HepG2 (cell line): ENCODE results near the gene RNASE13. TPM values are rescaled to one million over a fixed set of nuclear protein-coding genes. Genes with fewer than 3 reads are reported as not detected.

Source experiments
- ARNTL ChIP-seq: sonication (generic); formaldehyde crosslinking; IDR thresholded peaks from 2 replicates; pipeline ENCODE4 v1.4.0; 2020; ENCODE audit warnings: mild to moderate bottlenecking, missing genetic modification reagents
- DMAP1 ChIP-seq: IDR thresholded peaks from 2 replicates; pipeline ENCODE4 v1.6.1; 2016
- ESRRA ChIP-seq: sonication (generic); formaldehyde crosslinking; IDR thresholded peaks from 2 replicates; pipeline ENCODE4 v1.5.1; 2020; ENCODE audit warnings: mild to moderate bottlenecking, low read depth, missing genetic modification reagents
- HNF4G ChIP-seq, 2 experiments: sonication (generic) in 1 of 2; formaldehyde crosslinking in 1 of 2; IDR thresholded peaks; 2 replicates each; pipeline versions ENCODE4 v1.4.0 to v1.6.1; 2011 to 2020; ENCODE audit warnings: borderline replicate concordance in 2 of 2, low read depth in 2 of 2, mild to moderate bottlenecking in 2 of 2, low read length in 1 of 2, missing genetic modification reagents in 1 of 2, moderate library complexity in 1 of 2
- JARID2 ChIP-seq: sonication (generic); formaldehyde crosslinking; IDR thresholded peaks from 2 replicates; pipeline ENCODE4 v1.8.1; 2023; ENCODE audit warnings: missing genetic modification reagents, inconsistent platforms; ENCODE audit not compliant: insufficient replicate concordance
- KLF13 ChIP-seq: sonication (generic); formaldehyde crosslinking; IDR thresholded peaks from 2 replicates; pipeline ENCODE4 v1.4.0; 2020; ENCODE audit warnings: mild to moderate bottlenecking, missing genetic modification reagents
- KMT2A ChIP-seq: sonication (generic); formaldehyde crosslinking; IDR thresholded peaks from 2 replicates; pipeline ENCODE4 v1.4.0; 2020; ENCODE audit warnings: missing genetic modification reagents
- MED8 ChIP-seq: sonication (generic); formaldehyde crosslinking; IDR thresholded peaks from 2 replicates; pipeline ENCODE4 v1.8.1; 2023; ENCODE audit warnings: mild to moderate bottlenecking, missing genetic modification reagents; ENCODE audit not compliant: insufficient replicate concordance
- NR2F2 ChIP-seq: IDR thresholded peaks from 2 replicates; pipeline ENCODE4 v1.6.1; 2012; ENCODE audit warnings: low read depth, inconsistent platforms, borderline replicate concordance
- RCOR2 ChIP-seq: IDR thresholded peaks from 2 replicates; pipeline ENCODE4 v1.6.1; 2016; ENCODE audit warnings: missing biosample characterization, missing genetic modification reagents
- SAFB2 ChIP-seq: sonication (generic); formaldehyde crosslinking; IDR thresholded peaks from 2 replicates; pipeline ENCODE4 v1.5.1; 2020; ENCODE audit warnings: missing genetic modification reagents, low read depth, mild to moderate bottlenecking, borderline replicate concordance
- SALL1 ChIP-seq: sonication (generic); formaldehyde crosslinking; IDR thresholded peaks from 2 replicates; pipeline ENCODE4 v1.8.0; 2022; ENCODE audit warnings: mild to moderate bottlenecking, missing genetic modification reagents
- TBX3 ChIP-seq: fragments of 450-650 bp; IDR thresholded peaks from 2 replicates; pipeline ENCODE4 v1.6.1; 2017; ENCODE audit warnings: antibody characterized with exemption, mild to moderate bottlenecking, inconsistent platforms, borderline replicate concordance
- ZEB1 ChIP-seq: IDR thresholded peaks from 2 replicates; pipeline ENCODE4 v1.6.1; 2012; ENCODE audit warnings: mild to moderate bottlenecking, low read depth, inconsistent platforms; ENCODE audit not compliant: insufficient replicate concordance
- ZNF33A ChIP-seq: sonication (generic); formaldehyde crosslinking; IDR thresholded peaks from 2 replicates; pipeline ENCODE4 v1.5.1; 2020; ENCODE audit warnings: missing genetic modification reagents, mild to moderate bottlenecking, moderate library complexity, borderline replicate concordance
- ZNF414 ChIP-seq: sonication (generic); formaldehyde crosslinking; IDR thresholded peaks from 2 replicates; pipeline ENCODE4 v1.5.0; 2020; ENCODE audit warnings: missing genetic modification reagents
- ZNF557 ChIP-seq: sonication (generic); formaldehyde crosslinking; IDR thresholded peaks from 2 replicates; pipeline ENCODE4 v1.4.0; 2020; ENCODE audit warnings: missing genetic modification reagents
- ZNF639 ChIP-seq: conservative IDR thresholded peaks from 2 replicates; pipeline ENCODE4 v1.6.1; 2018; ENCODE audit warnings: missing genetic modification reagents
- ZNF709 ChIP-seq: sonication (generic); formaldehyde crosslinking; IDR thresholded peaks from 2 replicates; pipeline ENCODE4 v1.5.0; 2020; ENCODE audit warnings: mild to moderate bottlenecking, missing genetic modification reagents
- polyA plus RNA-seq, 8 experiments: library from polyadenylated mRNA; depleted of rRNA in 3 of 8; stranded (reverse) in 7 of 8; unstranded in 1 of 8; fragments of >200 nt; fragmentation: Illumina TruSeq in 4 of 8; extraction: Trizol in 4 of 8; gene quantifications; 2 replicates each; pipeline versions ENCODE4 v1.2.1 to v1.2.3, GENCODE V29; 2011 to 2016; ENCODE audit warnings: low read depth in 4 of 8, missing spikeins in 1 of 8, mixed read lengths in 1 of 8; ENCODE audit not compliant: insufficient read depth in 1 of 8
- total RNA-seq, 5 experiments: library from RNA; depleted of rRNA; stranded (reverse); fragments of >200 nt; fragmentation: Illumina TruSeq; extraction: Trizol; gene quantifications; 2 replicates each; pipeline ENCODE4 v1.2.3, GENCODE V29; 2016; ENCODE audit warnings: low read depth in 1 of 5
- TF ChIP-seq, protein P1 (sequence below): sonication (generic); formaldehyde crosslinking; IDR thresholded peaks from 2 replicates; pipeline ENCODE4 v1.4.0; 2020; ENCODE audit warnings: mild to moderate bottlenecking, low read depth, missing genetic modification reagents
- TF ChIP-seq, protein P2 (sequence below): sonication (generic); formaldehyde crosslinking; IDR thresholded peaks from 2 replicates; pipeline ENCODE4 v1.8.0; 2022; ENCODE audit warnings: low read depth, missing genetic modification reagents
- TF ChIP-seq, protein P3 (sequence below): sonication (generic); formaldehyde crosslinking; IDR thresholded peaks from 2 replicates; pipeline ENCODE4 v1.4.0; 2020; ENCODE audit warnings: missing genetic modification reagents

The RNASE13 gene
- total and polyA plus RNA-seq, 2 of the 13 experiments (the other 11 are each of a cell fraction or from before 2014, with no cell fraction given): 1.0 TPM; not detected in 1

DNA sequence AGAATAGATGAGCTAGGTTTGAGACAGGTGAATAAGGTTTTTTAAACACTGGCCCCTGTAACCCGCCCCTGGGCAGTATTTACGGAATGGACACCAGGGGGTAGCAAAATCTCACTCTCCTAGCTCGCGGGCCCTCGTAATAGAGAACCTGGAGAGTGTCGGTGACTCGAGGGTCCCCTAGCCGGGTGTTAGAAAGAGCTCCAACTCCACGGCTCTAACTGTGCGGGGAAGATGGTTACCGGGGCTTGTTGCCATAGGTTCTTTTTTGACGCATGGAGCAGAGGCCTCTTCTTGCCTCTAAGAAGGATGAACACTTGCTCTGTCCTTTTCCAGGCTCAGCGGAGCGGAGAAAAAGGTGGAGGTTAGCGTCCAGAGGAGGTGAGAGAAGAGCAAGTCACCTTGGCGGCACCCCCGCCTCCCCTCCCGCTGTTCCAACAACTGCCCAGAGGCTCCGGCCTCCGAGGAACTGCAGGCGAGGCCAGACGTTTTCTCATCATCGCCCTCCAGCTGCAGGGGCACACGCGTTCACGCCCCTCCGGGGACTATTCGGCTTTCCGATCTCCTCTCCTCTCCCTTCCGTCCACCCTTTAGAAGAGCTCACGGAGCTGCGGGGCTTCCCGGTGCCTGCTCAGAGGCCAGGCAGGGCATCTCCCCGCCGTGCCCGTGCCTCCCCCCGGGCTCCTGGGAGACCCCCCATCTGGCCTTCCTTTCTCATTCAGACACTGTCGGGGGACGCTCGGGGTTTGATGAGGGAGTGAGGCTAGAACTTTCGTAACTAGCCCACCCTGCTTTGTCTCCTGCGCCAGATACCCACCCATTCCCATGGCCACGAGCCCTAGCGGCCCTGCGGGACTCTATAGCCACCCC is 34.1 kb upstream of the RNASE13 start (continued):
- TF ChIP-seq SALL1 (CRISPR knock-in tag): peak; percentile 32; the same call in 1 of the 2 replicates
- TF ChIP-seq ZNF639 (CRISPR knock-in tag): no peak; the same call in 1 of the 2 replicates
- no peak for TF ChIP-seq ESRRA (CRISPR knock-in tag)
- TF ChIP-seq, protein P1, sequence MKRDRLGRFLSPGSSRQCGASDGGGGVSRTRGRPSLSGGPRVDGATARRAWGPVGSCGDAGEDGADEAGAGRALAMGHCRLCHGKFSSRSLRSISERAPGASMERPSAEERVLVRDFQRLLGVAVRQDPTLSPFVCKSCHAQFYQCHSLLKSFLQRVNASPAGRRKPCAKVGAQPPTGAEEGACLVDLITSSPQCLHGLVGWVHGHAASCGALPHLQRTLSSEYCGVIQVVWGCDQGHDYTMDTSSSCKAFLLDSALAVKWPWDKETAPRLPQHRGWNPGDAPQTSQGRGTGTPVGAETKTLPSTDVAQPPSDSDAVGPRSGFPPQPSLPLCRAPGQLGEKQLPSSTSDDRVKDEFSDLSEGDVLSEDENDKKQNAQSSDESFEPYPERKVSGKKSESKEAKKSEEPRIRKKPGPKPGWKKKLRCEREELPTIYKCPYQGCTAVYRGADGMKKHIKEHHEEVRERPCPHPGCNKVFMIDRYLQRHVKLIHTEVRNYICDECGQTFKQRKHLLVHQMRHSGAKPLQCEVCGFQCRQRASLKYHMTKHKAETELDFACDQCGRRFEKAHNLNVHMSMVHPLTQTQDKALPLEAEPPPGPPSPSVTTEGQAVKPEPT (CRISPR knock-in tag): no peak
- no peak for TF ChIP-seq ZNF557 (CRISPR knock-in tag)
- TF ChIP-seq ZNF33A: no peak
- peak; percentile 21; the same call in 1 of the 2 replicates for TF ChIP-seq RCOR2 (CRISPR knock-in tag)
- TF ChIP-seq TBX3: no peak; the same call in 1 of the 2 replicates
- 0 out of 2 replicates have a peak, but pooled peaks have one; percentile 20 for TF ChIP-seq ARNTL (CRISPR knock-in tag)
- TF ChIP-seq MED8 (CRISPR knock-in tag): no peak
- peak; percentile 45 for TF ChIP-seq JARID2 (CRISPR knock-in tag)
- peak; percentile 73; the same call in 1 of the 2 replicates for TF ChIP-seq ZNF709 (CRISPR knock-in tag)
- no peak for TF ChIP-seq HNF4G (IDR thresholded peaks at IDR 0.05; ENCODE audit: borderline replicate concordance, low read depth, low read length)
- TF ChIP-seq HNF4G (CRISPR knock-in tag; IDR thresholded peaks at IDR 0.05; ENCODE audit: borderline replicate concordance, low read depth): no peak
- no peak; the same call in 1 of the 2 replicates for TF ChIP-seq SAFB2 (CRISPR knock-in tag)
- TF ChIP-seq, protein P2, sequence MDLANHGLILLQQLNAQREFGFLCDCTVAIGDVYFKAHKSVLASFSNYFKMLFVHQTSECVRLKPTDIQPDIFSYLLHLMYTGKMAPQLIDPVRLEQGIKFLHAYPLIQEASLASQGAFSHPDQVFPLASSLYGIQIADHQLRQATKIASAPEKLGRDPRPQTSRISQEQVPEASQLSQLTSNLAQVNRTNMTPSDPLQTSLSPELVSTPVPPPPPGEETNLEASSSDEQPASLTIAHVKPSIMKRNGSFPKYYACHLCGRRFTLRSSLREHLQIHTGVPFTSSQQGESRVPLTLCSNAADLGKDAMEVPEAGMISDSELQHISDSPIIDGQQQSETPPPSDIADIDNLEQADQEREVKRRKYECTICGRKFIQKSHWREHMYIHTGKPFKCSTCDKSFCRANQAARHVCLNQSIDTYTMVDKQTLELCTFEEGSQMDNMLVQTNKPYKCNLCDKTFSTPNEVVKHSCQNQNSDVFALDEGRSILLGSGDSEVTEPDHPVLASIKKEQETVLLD (CRISPR knock-in tag): no peak
- peak; percentile 60 for TF ChIP-seq ZEB1
- TF ChIP-seq KLF13: peak; percentile 79; the same call in 1 of the 2 replicates
- 0 out of 2 replicates have a peak, but pooled peaks have one; percentile 35 for TF ChIP-seq ZNF414 (CRISPR knock-in tag)
- peak; percentile 45; the same call in 1 of the 2 replicates for TF ChIP-seq DMAP1
- TF ChIP-seq, protein P3, sequence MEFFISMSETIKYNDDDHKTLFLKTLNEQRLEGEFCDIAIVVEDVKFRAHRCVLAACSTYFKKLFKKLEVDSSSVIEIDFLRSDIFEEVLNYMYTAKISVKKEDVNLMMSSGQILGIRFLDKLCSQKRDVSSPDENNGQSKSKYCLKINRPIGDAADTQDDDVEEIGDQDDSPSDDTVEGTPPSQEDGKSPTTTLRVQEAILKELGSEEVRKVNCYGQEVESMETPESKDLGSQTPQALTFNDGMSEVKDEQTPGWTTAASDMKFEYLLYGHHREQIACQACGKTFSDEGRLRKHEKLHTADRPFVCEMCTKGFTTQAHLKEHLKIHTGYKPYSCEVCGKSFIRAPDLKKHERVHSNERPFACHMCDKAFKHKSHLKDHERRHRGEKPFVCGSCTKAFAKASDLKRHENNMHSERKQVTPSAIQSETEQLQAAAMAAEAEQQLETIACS (CRISPR knock-in tag): no peak
- no peak; the same call in 1 of the 2 replicates for TF ChIP-seq NR2F2
- TF ChIP-seq KMT2A (CRISPR knock-in tag): 0 out of 2 replicates have a peak, but pooled peaks have one; percentile 55
